IgD-negative memory B cell (primary cell): ENCODE results near the gene FOXF1. TPM values are rescaled to one million over a fixed set of nuclear protein-coding genes. Genes with fewer than 3 reads are reported as not detected.
A peak's percentile ranks its signal among the peaks of the same experiment; 100 is the strongest.

Source experiments
- H3K27ac Mint-ChIP-seq, 3 donors: one replicate each; pipeline ENCODE4 v1.8.0; 2020 to 2022; ENCODE audit warnings: mild to moderate bottlenecking in 3 of 3, mixed read lengths in 3 of 3, moderate library complexity in 1 of 3
- H3K27me3 Mint-ChIP-seq: one replicate; pipeline ENCODE4 v1.8.0; 2021; ENCODE audit warnings: mixed read lengths
- H3K36me3 Mint-ChIP-seq: one replicate; pipeline ENCODE4 v1.8.0; 2020; ENCODE audit warnings: mild to moderate bottlenecking, mixed read lengths
- H3K4me1 Mint-ChIP-seq, 3 donors: one replicate each; pipeline ENCODE4 v1.8.0; 2020 to 2022; ENCODE audit warnings: mixed read lengths in 3 of 3, mild to moderate bottlenecking in 1 of 3
- H3K4me3 Mint-ChIP-seq, 4 donors: one replicate each; pipeline ENCODE4 v1.8.0; 2020 to 2022; ENCODE audit warnings: mild to moderate bottlenecking in 4 of 4, mixed read lengths in 4 of 4, moderate library complexity in 3 of 4
- H3K9me3 Mint-ChIP-seq, 3 donors: one replicate each; pipeline ENCODE4 v1.8.0; 2020 to 2021; ENCODE audit warnings: mixed read lengths in 3 of 3, mild to moderate bottlenecking in 1 of 3
- polyA plus RNA-seq: library from polyadenylated mRNA; unstranded; fragments of 300-500 nt; fragmentation: Illumina TruSeq; gene quantifications from one replicate; pipeline ENCODE4 v1.2.3, GENCODE V29; 2021

FOXF1 gene
- polyA plus RNA-seq, 1 donor from 2014 or later, result not detected

DNA sequence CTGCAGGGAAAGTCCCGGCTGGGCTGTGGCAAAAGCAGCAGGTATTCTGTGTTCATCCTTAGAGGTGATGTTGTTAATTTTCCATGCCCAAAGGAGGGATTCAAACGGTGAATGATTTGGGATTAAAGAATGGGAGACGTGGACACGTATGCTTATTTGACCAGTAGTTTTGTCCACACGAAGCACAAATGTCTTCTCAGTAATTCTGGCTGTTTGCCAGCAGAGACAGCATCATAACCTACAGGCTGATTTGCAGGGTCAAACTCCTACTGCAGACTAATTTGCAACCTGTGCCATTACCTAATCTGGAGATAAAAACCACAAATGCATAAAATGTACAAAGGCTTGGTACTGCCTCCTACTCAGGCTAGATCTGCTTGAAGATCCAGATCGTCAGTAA lies 30.6 kb downstream of the FOXF1 start:
- H3K4me3 Mint-ChIP-seq, result no peak overlapping the region
- no peaks in the 10 kb centered on the region for H3K9me3 Mint-ChIP-seq
- H3K36me3 Mint-ChIP-seq, result peaks cover 12% of the 10 kb centered on the region
- peaks cover 0 to 2% (median 0%) of the 10 kb centered on the region in 3 donors for H3K4me1 Mint-ChIP-seq
- H3K27ac Mint-ChIP-seq, result peak overlapping the region in 1 of 3 donors; percentile 78
- no peaks in the 10 kb centered on the region for H3K27me3 Mint-ChIP-seq

DNA sequence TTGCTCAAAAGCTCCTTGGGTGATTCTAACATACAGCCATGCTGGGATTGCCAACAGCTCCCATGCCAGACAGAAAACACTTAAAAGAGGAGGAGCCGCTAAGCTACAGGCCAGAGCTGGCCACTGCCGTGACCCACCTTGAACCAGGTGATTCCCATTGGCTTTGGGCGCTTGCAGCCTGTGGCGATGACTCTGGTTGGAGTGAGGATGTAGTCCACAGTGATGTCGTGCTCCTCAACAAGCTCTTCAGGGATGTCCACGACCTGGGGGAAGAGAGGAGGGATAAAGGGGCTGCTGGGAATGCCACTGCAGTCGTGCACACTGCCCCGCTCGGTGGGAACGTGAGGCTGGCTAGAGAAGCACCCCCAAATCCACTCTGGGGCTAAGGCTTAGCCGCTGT lies 31.2 kb downstream of the FOXF1 start:
- Mint-ChIP-seq H3K36me3 (peaks cover 12% of the 10 kb centered on the region), H3K4me1 (peaks cover 0 to 2% (median 0%) of the 10 kb centered on the region in 3 donors), H3K27me3 (no peaks in the 10 kb centered on the region), H3K27ac (no peak overlapping the region), H3K4me3 (no peak overlapping the region), H3K9me3 (no peaks in the 10 kb centered on the region)

DNA sequence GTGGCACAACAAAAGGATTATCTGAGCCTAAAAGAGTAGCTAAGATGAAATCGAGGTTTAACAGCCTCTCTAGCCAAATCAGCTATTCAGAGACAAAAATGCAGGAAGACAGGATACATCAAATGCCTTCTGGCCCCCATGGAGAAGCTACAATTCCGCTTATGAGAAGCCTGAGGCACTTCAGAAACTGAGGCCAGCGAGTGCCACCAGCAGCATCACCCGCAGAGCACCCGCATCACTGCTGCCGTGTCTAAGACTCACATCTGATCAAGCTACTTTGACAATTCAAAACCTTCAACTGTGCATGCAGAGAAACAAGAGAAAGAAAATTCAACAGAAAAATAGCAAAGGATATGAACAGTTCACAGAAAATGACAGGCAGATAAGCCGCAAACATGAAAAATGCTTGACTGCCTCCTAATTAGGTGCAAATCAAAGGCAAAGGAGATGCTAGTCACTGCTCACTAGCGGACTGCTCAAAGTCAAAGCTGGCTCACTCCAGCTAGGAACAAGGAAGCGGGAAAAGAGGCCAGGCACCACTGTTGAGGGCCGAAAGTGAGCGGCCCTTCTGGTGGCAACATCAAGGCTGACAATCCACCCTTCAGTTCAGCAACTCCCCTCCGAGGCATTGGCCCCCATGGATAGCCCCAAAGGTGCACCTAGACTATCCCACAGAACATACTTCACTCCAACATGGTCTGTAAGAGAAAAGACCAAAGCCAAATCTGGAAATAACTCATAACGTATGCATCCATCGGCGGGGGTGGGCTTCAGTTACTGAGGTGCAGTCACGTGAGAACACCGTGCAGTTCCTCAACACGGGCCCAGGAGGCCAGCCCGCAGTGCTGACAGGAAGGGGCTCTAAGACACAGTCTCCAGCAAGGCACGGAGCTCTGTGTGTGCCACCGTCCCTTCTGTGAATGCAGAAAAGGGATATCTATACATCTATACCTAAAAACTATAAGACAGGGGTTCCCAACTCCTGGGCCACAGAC lies 32.7 kb downstream of the FOXF1 start:
- Mint-ChIP-seq H3K9me3 (no peaks in the 10 kb centered on the region), H3K27me3 (no peaks in the 10 kb centered on the region), H3K27ac (no peak overlapping the region), H3K36me3 (peaks cover 12% of the 10 kb centered on the region), H3K4me3 (no peak overlapping the region), H3K4me1 (peaks cover 0 to 2% (median 0%) of the 10 kb centered on the region in 3 donors)

DNA sequence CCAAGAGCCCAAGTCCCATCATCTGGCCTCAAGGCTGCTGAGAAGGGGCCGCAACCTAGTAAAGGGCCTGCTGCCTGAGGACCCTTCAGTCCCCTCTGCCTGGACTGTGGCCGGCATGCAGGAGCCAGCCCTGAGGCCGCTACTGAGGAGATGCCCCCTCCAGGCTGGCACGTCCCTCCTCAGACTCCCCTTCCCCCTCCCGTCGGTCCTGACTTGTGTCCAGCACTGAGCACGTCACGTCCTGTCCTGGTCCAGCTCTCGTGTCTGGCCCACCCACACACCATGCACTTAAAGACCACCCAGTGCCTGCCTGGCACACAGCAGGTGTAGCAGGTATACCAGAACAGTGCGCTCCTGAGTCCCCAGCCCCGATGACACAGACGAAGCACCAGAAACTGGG lies 35.2 kb downstream of the FOXF1 start:
- H3K4me1 Mint-ChIP-seq, result peaks cover 0 to 2% (median 0%) of the 10 kb centered on the region in 3 donors
- no peaks in the 10 kb centered on the region for H3K27me3 Mint-ChIP-seq
- H3K36me3 Mint-ChIP-seq, result peaks cover 7% of the 10 kb centered on the region
- no peak overlapping the region for H3K4me3 Mint-ChIP-seq
- H3K9me3 Mint-ChIP-seq, result no peaks in the 10 kb centered on the region
- H3K27ac Mint-ChIP-seq, result no peak overlapping the region

DNA sequence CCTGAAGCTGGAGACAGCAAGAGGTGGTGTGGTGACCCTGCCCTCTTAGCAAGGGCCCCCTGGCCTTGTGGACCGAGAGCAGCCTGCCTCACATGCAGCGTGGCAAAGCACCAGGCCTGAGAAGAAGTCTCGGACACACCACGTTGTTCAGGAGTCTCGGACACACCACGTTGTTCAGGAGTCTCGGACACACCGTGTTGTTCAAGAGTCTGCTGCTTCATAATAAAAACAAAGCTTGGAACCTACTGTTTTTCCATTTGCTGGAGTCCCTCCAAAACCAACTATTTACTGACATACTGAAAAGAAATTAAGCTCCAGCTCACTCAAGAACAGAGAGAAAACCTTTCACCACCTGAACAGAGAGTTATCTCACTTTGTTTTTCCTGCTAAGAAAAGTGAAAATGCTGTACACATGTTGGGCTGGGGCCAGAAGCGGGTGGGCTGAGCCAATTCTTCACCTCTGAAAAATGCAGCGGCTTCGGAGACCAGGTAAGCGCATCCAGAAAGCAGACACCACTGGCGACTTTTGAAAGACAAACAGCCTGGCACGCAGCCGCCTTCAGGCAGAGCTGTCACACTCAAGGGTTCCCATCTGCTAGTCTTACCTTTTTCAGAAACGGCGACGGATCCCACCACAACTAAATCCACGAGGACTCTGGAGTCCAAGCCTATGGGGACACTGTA lies 35.8 kb downstream of the FOXF1 start:
- Mint-ChIP-seq H3K27ac (no peak overlapping the region), H3K27me3 (no peaks in the 10 kb centered on the region), H3K4me3 (no peak overlapping the region), H3K4me1 (peaks cover 0 to 2% (median 0%) of the 10 kb centered on the region in 3 donors), H3K36me3 (peaks cover 7% of the 10 kb centered on the region), H3K9me3 (no peaks in the 10 kb centered on the region)

DNA sequence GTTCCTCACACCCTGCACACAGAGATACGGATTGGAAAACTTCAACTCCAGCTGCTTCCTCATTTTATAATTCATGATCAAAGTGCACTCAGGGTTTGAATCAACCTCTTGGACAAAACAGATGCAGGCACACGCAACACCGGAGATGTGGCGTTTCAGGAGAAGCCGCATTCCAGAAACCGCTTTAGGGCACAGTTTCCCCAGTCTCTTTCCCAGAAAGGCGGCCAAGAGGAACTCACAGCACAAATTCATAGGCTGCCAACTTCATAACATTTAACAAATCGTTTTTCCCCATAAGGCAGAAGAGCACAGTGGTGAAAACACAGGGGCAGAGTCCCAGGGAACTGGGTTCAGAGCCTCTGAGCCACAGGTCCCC lies 36.3 kb downstream of the FOXF1 start:
- H3K27ac Mint-ChIP-seq, result no peak overlapping the region
- H3K36me3 Mint-ChIP-seq, result peaks cover 7% of the 10 kb centered on the region
- no peaks in the 10 kb centered on the region for H3K27me3 Mint-ChIP-seq
- no peak overlapping the region for H3K4me3 Mint-ChIP-seq
- H3K4me1 Mint-ChIP-seq, result peaks cover 0 to 2% (median 0%) of the 10 kb centered on the region in 3 donors
- H3K9me3 Mint-ChIP-seq, result no peaks in the 10 kb centered on the region

DNA sequence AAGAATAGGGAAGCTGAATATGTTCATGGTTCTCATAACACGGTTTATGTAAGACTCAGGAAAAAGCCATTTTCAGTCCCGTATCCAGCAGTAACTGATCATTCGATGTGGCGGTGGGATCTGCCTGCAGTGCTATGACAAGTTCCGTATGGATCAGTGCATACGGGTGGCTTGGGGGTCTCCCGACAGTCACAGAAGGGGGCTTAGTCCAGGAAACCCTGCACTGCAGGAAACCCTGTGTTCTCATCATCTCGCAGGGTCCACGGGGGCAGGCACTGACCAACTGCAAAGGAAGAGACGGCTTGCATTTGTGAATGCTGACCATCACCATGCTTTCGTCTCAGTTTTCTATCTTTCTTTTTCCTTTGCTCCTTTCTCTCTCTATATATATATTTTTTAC lies 37.0 kb downstream of the FOXF1 start:
- H3K27ac Mint-ChIP-seq, result no peak overlapping the region
- H3K4me3 Mint-ChIP-seq, result no peak overlapping the region
- H3K36me3 Mint-ChIP-seq, result peaks cover 7% of the 10 kb centered on the region
- no peaks in the 10 kb centered on the region for H3K9me3 Mint-ChIP-seq
- H3K27me3 Mint-ChIP-seq, result no peaks in the 10 kb centered on the region
- H3K4me1 Mint-ChIP-seq, result peaks cover 0 to 2% (median under 1%) of the 10 kb centered on the region in 3 donors

DNA sequence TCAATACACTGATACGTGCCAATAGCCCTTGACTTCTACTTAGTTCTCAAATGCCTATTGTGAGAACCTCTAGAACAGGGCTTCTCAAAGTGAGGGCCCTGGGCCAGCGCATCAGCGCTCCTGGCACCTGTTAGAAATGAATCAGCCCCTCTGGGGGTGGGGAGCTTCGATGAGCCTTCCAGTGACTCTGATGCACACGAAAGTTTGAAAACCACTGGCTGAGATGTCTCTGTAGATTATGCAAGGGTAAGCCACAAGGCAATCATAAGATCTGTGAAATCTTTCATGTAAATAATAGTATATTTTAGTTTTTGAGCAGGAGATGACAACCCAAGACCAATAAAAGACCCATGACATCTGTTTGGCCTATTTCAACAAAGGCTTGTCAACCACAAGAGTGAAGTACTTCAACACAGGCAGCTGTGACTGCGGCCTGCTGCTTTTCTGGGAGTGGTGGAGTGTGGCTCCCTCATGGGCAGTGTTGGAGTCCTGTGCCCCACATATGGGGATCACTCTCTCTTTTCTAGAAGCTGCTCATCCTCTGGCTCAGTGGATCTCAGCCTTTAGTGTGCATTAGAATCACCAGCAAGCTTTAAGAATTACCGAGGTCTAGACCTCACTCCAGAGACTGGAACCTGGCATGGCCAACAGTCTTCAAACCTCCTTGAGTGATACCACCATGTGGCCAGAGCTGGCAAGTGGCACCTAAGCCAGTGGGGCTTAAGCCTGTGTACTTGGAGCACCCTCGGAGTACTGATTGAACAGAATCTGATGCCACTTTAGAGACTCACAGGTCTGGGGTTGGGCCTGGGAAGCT lies 39.0 kb downstream of the FOXF1 start:
- H3K4me1 Mint-ChIP-seq, result peaks cover 9 to 13% (median 12%) of the 10 kb centered on the region in 3 donors
- H3K9me3 Mint-ChIP-seq, result no peaks in the 10 kb centered on the region
- H3K4me3 Mint-ChIP-seq, result no peak overlapping the region
- peaks cover 9% of the 10 kb centered on the region for H3K36me3 Mint-ChIP-seq
- no peaks in the 10 kb centered on the region for H3K27me3 Mint-ChIP-seq
- H3K27ac Mint-ChIP-seq, result no peak overlapping the region

DNA sequence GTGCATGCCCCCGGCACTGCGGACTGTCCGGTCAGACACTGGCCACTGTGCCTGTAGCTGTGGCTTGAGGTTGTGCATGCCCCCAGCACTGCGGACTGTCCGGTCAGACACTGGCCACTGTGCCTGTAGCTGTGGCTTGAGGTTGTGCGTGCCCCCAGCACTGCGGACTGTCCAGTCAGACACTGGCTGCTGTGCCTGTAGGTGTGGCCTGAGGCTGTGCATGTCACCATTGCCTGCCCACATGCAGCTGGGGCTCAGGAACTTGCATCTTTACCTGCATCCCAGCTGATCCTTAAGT lies 39.5 kb downstream of the FOXF1 start:
- peaks cover 11 to 14% (median 12%) of the 10 kb centered on the region in 3 donors for H3K4me1 Mint-ChIP-seq
- H3K27ac Mint-ChIP-seq, result no peak overlapping the region
- no peaks in the 10 kb centered on the region for H3K9me3 Mint-ChIP-seq
- no peaks in the 10 kb centered on the region for H3K27me3 Mint-ChIP-seq
- peaks cover 6% of the 10 kb centered on the region for H3K36me3 Mint-ChIP-seq
- no peak overlapping the region for H3K4me3 Mint-ChIP-seq

DNA sequence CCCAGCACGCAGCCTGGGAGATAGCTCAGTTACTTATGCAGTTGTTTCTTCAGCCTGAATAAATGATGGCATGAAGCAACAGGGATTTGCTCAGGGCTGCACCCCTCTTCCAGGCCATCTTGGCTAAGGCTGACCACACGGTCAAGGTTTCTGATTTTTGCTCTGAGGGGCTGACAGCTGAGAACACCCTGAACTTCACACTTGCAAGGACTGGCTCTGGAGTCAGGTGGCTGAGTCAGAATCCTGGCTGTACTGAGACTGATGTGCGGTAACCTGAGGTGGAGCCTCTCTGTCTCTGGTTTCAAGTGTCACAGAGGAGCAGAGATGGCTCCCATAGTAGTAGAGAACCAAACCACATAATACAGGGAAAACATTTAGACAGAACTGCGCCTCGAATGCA lies 40.0 kb downstream of the FOXF1 start:
- no peaks in the 10 kb centered on the region for H3K9me3 Mint-ChIP-seq
- H3K36me3 Mint-ChIP-seq, result peaks cover 2% of the 10 kb centered on the region
- no peak overlapping the region for H3K4me3 Mint-ChIP-seq
- peak overlapping the region in 1 of 3 donors; percentile 52 for H3K27ac Mint-ChIP-seq
- H3K4me1 Mint-ChIP-seq, result peaks cover 15 to 18% (median 16%) of the 10 kb centered on the region in 3 donors
- H3K27me3 Mint-ChIP-seq, result no peaks in the 10 kb centered on the region

DNA sequence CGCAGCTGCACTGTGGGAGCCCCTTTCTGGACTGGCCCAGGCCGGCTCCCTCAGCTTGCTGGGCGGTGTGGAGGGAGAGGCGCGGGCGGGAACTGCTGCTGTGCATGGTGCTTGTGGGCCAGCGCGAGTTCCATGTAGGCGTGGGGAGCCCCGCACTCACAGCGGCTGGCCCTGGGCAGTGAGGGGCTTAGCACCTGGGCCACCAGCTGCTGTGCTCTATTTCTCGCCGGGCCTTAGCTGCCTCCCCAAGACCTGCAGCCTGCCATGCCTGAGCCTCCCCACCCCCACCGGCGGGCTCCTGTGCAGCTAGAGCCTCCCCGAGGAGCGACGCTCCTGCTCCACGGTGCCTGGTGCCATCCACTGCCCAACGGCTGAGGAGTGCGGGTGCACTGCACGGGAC lies 43.0 kb downstream of the FOXF1 start:
- Mint-ChIP-seq H3K4me3 (peak overlapping the region in 1 of 4 donors; percentile 97), H3K4me1 (peaks cover 15 to 19% (median 16%) of the 10 kb centered on the region in 3 donors), H3K27me3 (peaks cover 3% of the 10 kb centered on the region), H3K36me3 (peaks cover 2% of the 10 kb centered on the region), H3K9me3 (no peaks in the 10 kb centered on the region), H3K27ac (peak overlapping the region in 1 of 3 donors; percentile 93)

DNA sequence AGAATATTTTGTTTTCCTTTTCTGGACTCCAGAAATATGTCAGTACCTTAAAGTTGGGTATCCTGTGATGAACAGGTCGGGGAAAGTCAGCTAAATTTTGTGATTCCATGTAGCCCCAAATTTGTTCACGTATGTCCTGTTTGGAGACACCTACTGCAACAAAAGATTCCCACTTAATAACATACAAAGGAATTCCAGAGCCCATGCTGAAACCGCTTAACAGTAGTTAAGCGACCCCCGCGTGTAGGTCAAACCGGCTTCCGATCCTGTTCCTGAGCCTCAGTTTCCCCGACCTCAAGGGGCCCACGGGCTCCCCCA lies 44.2 kb downstream of the FOXF1 start:
- H3K27me3 Mint-ChIP-seq, result peaks cover 6% of the 10 kb centered on the region
- peak overlapping the region; percentile 90 to 97 (median 96) for H3K4me3 Mint-ChIP-seq
- peak overlapping the region; percentile 93 to 98 (median 98) for H3K27ac Mint-ChIP-seq
- H3K4me1 Mint-ChIP-seq, result peaks cover 15 to 19% (median 16%) of the 10 kb centered on the region in 3 donors
- no peaks in the 10 kb centered on the region for H3K9me3 Mint-ChIP-seq
- H3K36me3 Mint-ChIP-seq, result peaks cover 2% of the 10 kb centered on the region

DNA sequence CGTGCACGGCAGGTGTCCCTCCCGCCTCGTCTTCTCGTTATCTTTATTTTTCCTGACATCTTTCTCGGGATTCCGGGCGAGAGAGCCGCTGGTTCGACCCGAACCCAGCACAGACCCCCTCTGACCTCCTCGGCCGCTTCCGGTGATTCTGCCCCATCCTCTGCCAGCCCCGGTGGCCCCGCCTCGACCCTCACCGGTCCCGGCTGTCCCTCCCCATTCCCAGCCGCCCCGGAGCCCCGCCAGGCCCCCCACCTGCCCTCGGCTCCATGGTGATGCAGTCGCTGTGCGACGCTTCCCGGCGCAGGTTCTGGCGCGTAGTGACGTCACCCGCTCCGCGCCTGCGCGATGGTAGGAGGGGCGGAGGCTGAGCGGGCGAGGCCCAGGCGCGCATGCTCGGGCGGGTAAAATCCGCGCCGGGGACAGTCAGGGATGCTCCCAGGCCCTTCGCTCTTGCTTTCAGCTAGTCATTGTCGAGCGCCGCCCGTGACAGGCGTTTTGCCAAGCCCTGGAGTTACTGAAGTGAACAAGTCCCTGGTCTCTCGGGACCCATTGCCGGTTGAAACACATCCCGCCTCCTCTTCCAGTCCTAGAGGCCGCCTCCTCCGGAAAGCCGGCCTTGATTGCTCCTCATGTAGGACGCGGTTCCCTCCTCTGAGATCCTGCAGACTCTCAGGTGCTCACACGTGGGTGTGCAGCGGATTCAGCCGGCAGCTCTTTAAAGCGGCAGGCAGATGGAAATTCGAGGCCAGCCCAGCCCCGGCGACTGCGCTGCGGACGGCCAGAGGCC lies 44.8 kb downstream of the FOXF1 start, which contains the start of gene MTHFSD:
MTHFSD (minus strand) TSS at position 319 of the 787 bp plus-strand sequence; CDS start at position 268, 51 bp downstream.
- Mint-ChIP-seq H3K4me1 (peaks cover 15 to 19% (median 16%) of the 10 kb centered on the region in 3 donors), H3K4me3 (peak within 1 kb of the TSS; percentile 90 to 97 (median 96)), H3K9me3 (no peaks in the 10 kb centered on the region), H3K27ac (peak within 1 kb of the TSS; percentile 93 to 98 (median 98)), H3K36me3 (peaks cover 2% of the 10 kb centered on the region), H3K27me3 (peaks cover 7% of the 10 kb centered on the region)

DNA sequence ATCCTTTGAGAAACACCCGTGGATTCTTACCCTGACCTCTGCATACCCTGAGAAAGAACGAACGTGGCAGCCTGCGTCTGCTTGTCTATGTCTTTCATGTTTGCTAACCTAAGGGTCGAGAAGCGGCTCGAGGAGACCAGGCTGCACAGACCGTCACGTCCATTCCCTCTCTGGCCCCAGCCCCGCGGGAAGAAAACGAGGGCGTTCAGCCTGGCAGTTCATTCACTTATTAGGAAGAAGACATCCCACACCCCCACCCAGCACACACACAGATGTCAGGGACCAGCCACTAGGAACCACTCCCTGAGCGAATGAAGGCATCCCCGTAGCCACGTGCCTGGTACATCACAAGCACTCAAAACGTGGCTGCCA lies 45.4 kb downstream of the FOXF1 start:
- H3K4me3 Mint-ChIP-seq, result peak overlapping the region; percentile 90 to 97 (median 96)
- peak overlapping the region; percentile 93 to 98 (median 98) for H3K27ac Mint-ChIP-seq
- H3K27me3 Mint-ChIP-seq, result peaks cover 10% of the 10 kb centered on the region
- peaks cover 15 to 19% (median 16%) of the 10 kb centered on the region in 3 donors for H3K4me1 Mint-ChIP-seq
- peaks cover 2% of the 10 kb centered on the region for H3K36me3 Mint-ChIP-seq
- H3K9me3 Mint-ChIP-seq, result no peaks in the 10 kb centered on the region
